ENCODE data around the gene NOLC1. TPM values are rescaled to one million over a fixed set of nuclear protein-coding genes. Genes with fewer than 3 reads are reported as not detected.

The NOLC1 gene
- total RNA-seq, 2 donors from 2014 or later: 92.0 to 93.5 TPM

DNA sequence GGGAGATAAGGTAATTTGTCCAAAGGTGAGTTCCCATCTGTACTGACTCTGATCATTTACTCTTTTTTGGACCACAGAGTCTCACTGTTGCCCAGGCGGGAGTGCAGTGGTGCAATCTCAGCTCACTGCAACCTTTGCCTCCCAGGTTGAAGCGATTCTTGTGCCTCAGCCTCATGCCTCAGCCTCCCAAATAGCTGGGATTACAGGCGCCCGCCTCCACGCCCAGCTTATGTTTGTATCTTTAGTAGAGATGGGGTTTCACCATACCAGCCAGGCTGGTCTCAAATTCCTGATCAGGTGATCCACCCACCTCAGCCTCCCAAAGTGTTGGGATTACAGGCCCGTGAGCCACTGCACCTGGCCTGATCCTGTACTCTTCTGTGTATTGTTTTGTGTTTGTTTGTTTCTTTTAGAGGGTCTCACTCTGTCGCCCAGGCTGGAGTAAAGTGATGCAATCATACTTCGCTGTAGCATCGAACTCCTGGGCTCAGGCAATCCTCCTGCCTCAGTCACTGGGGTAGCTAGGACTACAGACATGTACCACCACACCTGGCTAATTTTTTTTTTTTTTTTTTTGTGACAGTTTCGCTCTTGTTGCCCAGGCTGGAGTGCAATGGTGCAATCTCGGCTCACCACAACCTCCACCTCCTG lies 2.4 kb downstream of the NOLC1 start:
- Histone ChIP-seq H3K9ac (ENCODE audit: extremely low read depth, low read length, poor library complexity, severe bottlenecking) (no peak overlapping the region), H3K4me1 (ENCODE audit: control insufficient read depth, insufficient read depth, low read length) (peaks cover 3% of the 10 kb centered on the region), H3K36me3 (ENCODE audit: control insufficient read depth, insufficient read depth, low read length) (peaks cover 54% of the 10 kb centered on the region), H3K9me3 (ENCODE audit: control insufficient read depth, low read length) (no peaks in the 10 kb centered on the region), H3K4me3 (ENCODE audit: low read length) (no peak overlapping the region), H3K27me3 (ENCODE audit: control insufficient read depth, insufficient read depth, low read length, poor library complexity, severe bottlenecking) (no peaks in the 10 kb centered on the region), H3K27ac (ENCODE audit: low read depth, low read length) (no peak overlapping the region)
- H3K4me1 Mint-ChIP-seq: peaks cover 13% of the 10 kb centered on the region
- no peaks in the 10 kb centered on the region for H3K9me3 Mint-ChIP-seq
- H3K4me3 Mint-ChIP-seq: no peak overlapping the region
- H3K27ac Mint-ChIP-seq: peak overlapping the region; percentile 70
- no peaks in the 10 kb centered on the region for H3K27me3 Mint-ChIP-seq (ENCODE audit: insufficient read depth)
- WGBS, 2 experiments (ENCODE audit: insufficient coverage in 1 of 2, insufficient read length in 1 of 2): 96 to 100% methylated on average over 3 to 8 of the region's 11 CpGs
- TF ChIP-seq, protein P1, sequence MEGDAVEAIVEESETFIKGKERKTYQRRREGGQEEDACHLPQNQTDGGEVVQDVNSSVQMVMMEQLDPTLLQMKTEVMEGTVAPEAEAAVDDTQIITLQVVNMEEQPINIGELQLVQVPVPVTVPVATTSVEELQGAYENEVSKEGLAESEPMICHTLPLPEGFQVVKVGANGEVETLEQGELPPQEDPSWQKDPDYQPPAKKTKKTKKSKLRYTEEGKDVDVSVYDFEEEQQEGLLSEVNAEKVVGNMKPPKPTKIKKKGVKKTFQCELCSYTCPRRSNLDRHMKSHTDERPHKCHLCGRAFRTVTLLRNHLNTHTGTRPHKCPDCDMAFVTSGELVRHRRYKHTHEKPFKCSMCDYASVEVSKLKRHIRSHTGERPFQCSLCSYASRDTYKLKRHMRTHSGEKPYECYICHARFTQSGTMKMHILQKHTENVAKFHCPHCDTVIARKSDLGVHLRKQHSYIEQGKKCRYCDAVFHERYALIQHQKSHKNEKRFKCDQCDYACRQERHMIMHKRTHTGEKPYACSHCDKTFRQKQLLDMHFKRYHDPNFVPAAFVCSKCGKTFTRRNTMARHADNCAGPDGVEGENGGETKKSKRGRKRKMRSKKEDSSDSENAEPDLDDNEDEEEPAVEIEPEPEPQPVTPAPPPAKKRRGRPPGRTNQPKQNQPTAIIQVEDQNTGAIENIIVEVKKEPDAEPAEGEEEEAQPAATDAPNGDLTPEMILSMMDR (conservative IDR thresholded peaks at IDR 0.05): no peak
- peaks cover 61% of the 10 kb centered on the region for H3K36me3 Mint-ChIP-seq (ENCODE audit: low read depth)
- DNase-seq: no peak

GRCh38 chr10:102157224-102157623 lies 5.0 kb downstream of the NOLC1 start:
- Mint-ChIP-seq H3K36me3 (ENCODE audit: low read depth) (peaks cover 75% of the 10 kb centered on the region), H3K9me3 (no peaks in the 10 kb centered on the region), H3K27ac (no peak overlapping the region), H3K4me1 (peaks cover 6% of the 10 kb centered on the region), H3K4me3 (no peak overlapping the region), H3K27me3 (ENCODE audit: insufficient read depth) (no peaks in the 10 kb centered on the region)
- no peak for DNase-seq
- Histone ChIP-seq H3K9ac (ENCODE audit: extremely low read depth, low read length, poor library complexity, severe bottlenecking) (no peak overlapping the region), H3K27me3 (ENCODE audit: control insufficient read depth, insufficient read depth, low read length, poor library complexity, severe bottlenecking) (no peaks in the 10 kb centered on the region), H3K27ac (ENCODE audit: low read depth, low read length) (no peak overlapping the region), H3K36me3 (ENCODE audit: control insufficient read depth, insufficient read depth, low read length) (peaks cover 70% of the 10 kb centered on the region), H3K9me3 (ENCODE audit: control insufficient read depth, low read length) (no peaks in the 10 kb centered on the region), H3K4me1 (ENCODE audit: control insufficient read depth, insufficient read depth, low read length) (peaks cover 3% of the 10 kb centered on the region), H3K4me3 (ENCODE audit: low read length) (no peak overlapping the region)
- TF ChIP-seq, protein P1 (conservative IDR thresholded peaks at IDR 0.05): no peak
- 93 to 97% methylated on average over 3 of the region's 3 CpGs for WGBS, 2 experiments (ENCODE audit: insufficient coverage in 1 of 2, insufficient read length in 1 of 2)

GRCh38 chr10:102159051-102159597 lies 6.9 kb downstream of the NOLC1 start:
- H3K9me3 ChIP-seq (ENCODE audit: control insufficient read depth, low read length): no peaks in the 10 kb centered on the region
- TF ChIP-seq, protein P1 (conservative IDR thresholded peaks at IDR 0.05): no peak
- H3K9me3 Mint-ChIP-seq: no peaks in the 10 kb centered on the region
- no peaks in the 10 kb centered on the region for H3K4me1 Mint-ChIP-seq
- H3K27me3 Mint-ChIP-seq (ENCODE audit: insufficient read depth): no peaks in the 10 kb centered on the region
- peaks cover 77% of the 10 kb centered on the region for H3K36me3 Mint-ChIP-seq (ENCODE audit: low read depth)
- H3K27ac Mint-ChIP-seq: peak overlapping the region; percentile 44
- no peaks in the 10 kb centered on the region for H3K27me3 ChIP-seq (ENCODE audit: control insufficient read depth, insufficient read depth, low read length, poor library complexity, severe bottlenecking)
- H3K36me3 ChIP-seq (ENCODE audit: control insufficient read depth, insufficient read depth, low read length): peaks cover 89% of the 10 kb centered on the region
- H3K9ac ChIP-seq (ENCODE audit: extremely low read depth, low read length, poor library complexity, severe bottlenecking): no peak overlapping the region
- no peak overlapping the region for H3K27ac ChIP-seq (ENCODE audit: low read depth, low read length)
- DNase-seq: no peak
- H3K4me3 Mint-ChIP-seq: no peak overlapping the region
- H3K4me1 ChIP-seq (ENCODE audit: control insufficient read depth, insufficient read depth, low read length): no peaks in the 10 kb centered on the region
- 97 to 100% methylated on average over 3 to 5 of the region's 5 CpGs for WGBS, 2 experiments (ENCODE audit: insufficient coverage in 1 of 2, insufficient read length in 1 of 2)
- H3K4me3 ChIP-seq (ENCODE audit: low read length): no peak overlapping the region
